CD4-positive, alpha-beta T cell (primary cell): Measurements from ENCODE around the gene ZNF487. TPM values are rescaled to one million over a fixed set of nuclear protein-coding genes. Genes with fewer than 3 reads are reported as not detected.
A peak's percentile ranks its signal among the peaks of the same experiment; 100 is the strongest.
"Not testable (repeated sequence)": the region's sequence is repeated elsewhere in the genome, so short reads cannot be mapped to it uniquely, and the experiment has no call there.

ENCODE experiments used
- ATAC-seq: fragments of 200-7000 bp; cut with Tn5 transposase; one replicate; pipeline ENCODE4 v1.10.0; 2022; ENCODE audit warnings: mild to moderate bottlenecking; ENCODE audit not compliant: poor library complexity
- CTCF ChIA-PET: fragments of 350-600 bp; sonication (Branson Sonifier 250); formaldehyde crosslinking; loops from one replicate; lab custom pipeline; 2021; ENCODE audit warnings: antibody characterized with exemption, inconsistent platforms; lab: Charles Lee
- POLR2A ChIA-PET: fragments of 350-600 bp; sonication (Branson Sonifier 250); formaldehyde crosslinking; loops from one replicate; lab custom pipeline; 2021; ENCODE audit warnings: antibody characterized with exemption, inconsistent platforms; lab: Charles Lee
- DNase-seq, 14 experiments: peaks; one replicate each; pipeline ENCODE4 v3.0.0-alpha.2; 2013 to 2020; ENCODE audit warnings: mixed read lengths in 2 of 14
- H3K27ac ChIP-seq, 2 donors: one replicate each; pipeline versions ENCODE4 v1.5.1 to v1.7.0; 2013; ENCODE audit warnings: low read length in 2 of 2, low read depth in 1 of 2, mild to moderate bottlenecking in 1 of 2
- H3K27me3 ChIP-seq, 2 experiments: 1 replicate in 1 of 2; 2 replicates in 1 of 2; pipeline versions ENCODE4 v1.6.1 to v1.7.0; 2013; ENCODE audit warnings: low read length in 2 of 2, control low read depth in 1 of 2, mild to moderate bottlenecking in 1 of 2, moderate library complexity in 1 of 2; ENCODE audit not compliant: insufficient read depth in 2 of 2, control insufficient read depth in 1 of 2
- H3K36me3 ChIP-seq: one replicate; pipeline ENCODE4 v1.6.1; 2013; ENCODE audit warnings: low read length, control low read depth; ENCODE audit not compliant: insufficient read depth
- H3K4me1 ChIP-seq: one replicate; pipeline ENCODE4 v1.6.1; 2013; ENCODE audit warnings: low read length, control low read depth; ENCODE audit not compliant: insufficient read depth
- H3K4me3 ChIP-seq: one replicate; pipeline ENCODE4 v1.5.1; 2013; ENCODE audit warnings: mild to moderate bottlenecking, low read length, moderate library complexity
- H3K9me3 ChIP-seq, 2 experiments: 1 replicate in 1 of 2; 2 replicates in 1 of 2; pipeline versions ENCODE4 v1.6.1 to v1.7.0; 2013; ENCODE audit warnings: low read length in 2 of 2, mild to moderate bottlenecking in 2 of 2, control low read depth in 1 of 2, moderate library complexity in 1 of 2; ENCODE audit not compliant: control insufficient read depth in 1 of 2, insufficient read depth in 1 of 2
- H3K27ac Mint-ChIP-seq: one replicate; pipeline ENCODE4 v1.8.0; 2020; ENCODE audit warnings: mixed read lengths
- H3K27me3 Mint-ChIP-seq: one replicate; pipeline ENCODE4 v1.8.0; 2021; ENCODE audit warnings: mixed read lengths
- H3K36me3 Mint-ChIP-seq: one replicate; pipeline ENCODE4 v1.8.0; 2021; ENCODE audit warnings: low read depth, mixed read lengths
- H3K4me1 Mint-ChIP-seq: one replicate; pipeline ENCODE4 v1.8.0; 2021; ENCODE audit warnings: low read depth, mixed read lengths
- H3K4me3 Mint-ChIP-seq: one replicate; pipeline ENCODE4 v1.8.0; 2020; ENCODE audit warnings: mild to moderate bottlenecking, mixed read lengths
- H3K9me3 Mint-ChIP-seq: one replicate; pipeline ENCODE4 v1.8.0; 2020; ENCODE audit warnings: mixed read lengths
- CTCF ChIP-seq: fragments of 200-600 bp; IDR thresholded peaks from one replicate; pipeline ENCODE4 v1.8.0; 2022; ENCODE audit warnings: antibody characterized with exemption, mild to moderate bottlenecking
- intact Hi-C, 2 experiments: fragments of 100-400 bp; cut with DNase I in 1 of 2; cut with micrococcal nuclease in 1 of 2; formaldehyde crosslinking; loops; one replicate each; pipeline versions ENCODE4 v1.15.1 to v1.9.0; 2023 to 2025; cut with DNase I, micrococcal nuclease
- total RNA-seq, 174 experiments: library from RNA in 2 of 174; stranded (reverse) in 2 of 174; gene quantifications; one replicate each; pipeline ENCODE4 v1.2.3 and lab custom pipeline; 2021 to 2026

The ZNF487 gene
- total RNA-seq, 2 experiments from 2014 or later = 7.5 to 8.5 TPM

- TF ChIP-seq CTCF = peak; percentile 30
- Mint-ChIP-seq H3K27me3 (no peaks in the 10 kb centered on the region), H3K9me3 (no peaks in the 10 kb centered on the region), H3K27ac (peak overlapping the region; percentile 92), H3K4me3 (peak overlapping the region; percentile 91), H3K36me3 (no peaks in the 10 kb centered on the region), H3K4me1 (peaks cover 39% of the 10 kb centered on the region)
- H3K27ac ChIP-seq = peak overlapping the region; percentile 85 to 92
- DNase-seq = peak; percentile 54 to 92 (median 72)
- ATAC-seq = peak; percentile 85
- H3K36me3 ChIP-seq = no peaks in the 10 kb centered on the region
- H3K9me3 ChIP-seq = no peaks in the 10 kb centered on the region
- ChIA-PET POLR2A (interaction anchor here (0.6 to 3.9 kb wide), 13 partner anchors 9 to 282 kb away, joined by 3 to 56 read pairs (median 4); partner anchors contain the start of genes HNRNPF and ZNF487), CTCF (interaction anchor here (1.5 kb wide), 1 partner anchor 17 kb away, joined by 3 read pairs; the partner anchor contains the start of gene ZNF487)
- H3K4me1 ChIP-seq = peaks cover 42% of the 10 kb centered on the region
- H3K27me3 ChIP-seq = no peaks in the 10 kb centered on the region
- peak overlapping the region; percentile 84 for H3K4me3 ChIP-seq
- intact Hi-C loops = loop anchor here (1.0 to 2.0 kb wide), 3 partner anchors 11 to 16 kb away; partner anchors contain the start of genes HNRNPF (in 1 of the 2) and ZNF487 (in 1 of the 2)
Observed at GRCh38 chr10:43420369-43421200, 16.3 kb upstream of the ZNF487 start.

GRCh38 chr10:43421201-43421507, 15.8 kb upstream of the ZNF487 start:
- no peaks in the 10 kb centered on the region for H3K36me3 Mint-ChIP-seq
- H3K4me1 Mint-ChIP-seq = peaks cover 39% of the 10 kb centered on the region
- ChIA-PET CTCF (interaction anchor here (1.5 kb wide), 1 partner anchor 16 kb away, joined by 3 read pairs; the partner anchor contains the start of gene ZNF487), POLR2A (interaction anchor here (0.6 to 3.9 kb wide), 11 partner anchors 11 to 128 kb away, joined by 3 to 56 read pairs (median 4); partner anchors contain the start of genes HNRNPF and ZNF487)
- H3K27ac Mint-ChIP-seq = peak overlapping the region; percentile 92
- H3K27me3 Mint-ChIP-seq = no peaks in the 10 kb centered on the region
- H3K27ac ChIP-seq = peak overlapping the region; percentile 85 to 92
- peak overlapping the region; percentile 91 for H3K4me3 Mint-ChIP-seq
- no peak for ATAC-seq
- H3K27me3 ChIP-seq = no peaks in the 10 kb centered on the region
- H3K9me3 Mint-ChIP-seq = no peaks in the 10 kb centered on the region
- H3K9me3 ChIP-seq = no peaks in the 10 kb centered on the region
- DNase-seq = no peak
- no peak for TF ChIP-seq CTCF
- intact Hi-C loops = loop anchor here in 1 of 2 experiments (2.0 kb wide), 1 partner anchor 16 kb away; the partner anchor contains the start of gene ZNF487
- H3K4me3 ChIP-seq = peak overlapping the region; percentile 84
- H3K4me1 ChIP-seq = peaks cover 46% of the 10 kb centered on the region
- no peaks in the 10 kb centered on the region for H3K36me3 ChIP-seq

DNA sequence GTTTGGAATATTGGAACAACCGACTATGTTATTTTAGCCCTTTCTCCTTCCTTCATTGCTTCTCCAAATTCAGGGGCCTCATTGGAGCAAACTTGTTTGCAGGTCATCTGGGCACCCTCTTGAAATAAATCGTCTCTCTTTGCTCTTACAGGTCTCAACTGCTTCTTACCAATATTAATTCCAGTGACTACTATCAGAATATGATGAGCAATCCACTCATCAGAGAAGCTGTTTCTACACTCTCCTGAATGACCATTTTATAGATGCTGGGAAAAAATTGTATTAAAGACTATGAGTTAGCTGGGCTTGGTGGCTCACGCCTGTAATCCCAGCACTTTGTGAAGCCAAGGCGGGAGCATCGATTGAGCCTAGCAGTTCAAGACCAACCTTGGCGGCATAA, 15.4 kb upstream of the ZNF487 start:
- peak overlapping the region; percentile 73 for H3K4me3 Mint-ChIP-seq
- ChIA-PET POLR2A (interaction anchor here (0.6 to 3.3 kb wide), 2 partner anchors 15 to 128 kb away, joined by 4 to 20 read pairs; partner anchors contain the start of gene ZNF487), CTCF (interaction anchor here (1.5 kb wide), 1 partner anchor 16 kb away, joined by 3 read pairs; the partner anchor contains the start of gene ZNF487)
- ATAC-seq (no peak), DNase-seq (no peak)
- H3K36me3 ChIP-seq = no peaks in the 10 kb centered on the region
- H3K36me3 Mint-ChIP-seq = no peaks in the 10 kb centered on the region
- no peaks in the 10 kb centered on the region for H3K9me3 Mint-ChIP-seq
- no peak overlapping the region for H3K4me3 ChIP-seq
- peaks cover 50% of the 10 kb centered on the region for H3K4me1 ChIP-seq
- H3K9me3 ChIP-seq = no peaks in the 10 kb centered on the region
- TF ChIP-seq CTCF = no peak
- no peaks in the 10 kb centered on the region for H3K27me3 ChIP-seq
- peak overlapping the region; percentile 92 for H3K27ac Mint-ChIP-seq
- H3K4me1 Mint-ChIP-seq = peaks cover 39% of the 10 kb centered on the region
- no peaks in the 10 kb centered on the region for H3K27me3 Mint-ChIP-seq
- intact Hi-C loops = loop anchor here in 1 of 2 experiments (2.0 kb wide), 1 partner anchor 15 kb away; the partner anchor contains the start of gene ZNF487
- peak overlapping the region; percentile 85 to 92 for H3K27ac ChIP-seq

DNA sequence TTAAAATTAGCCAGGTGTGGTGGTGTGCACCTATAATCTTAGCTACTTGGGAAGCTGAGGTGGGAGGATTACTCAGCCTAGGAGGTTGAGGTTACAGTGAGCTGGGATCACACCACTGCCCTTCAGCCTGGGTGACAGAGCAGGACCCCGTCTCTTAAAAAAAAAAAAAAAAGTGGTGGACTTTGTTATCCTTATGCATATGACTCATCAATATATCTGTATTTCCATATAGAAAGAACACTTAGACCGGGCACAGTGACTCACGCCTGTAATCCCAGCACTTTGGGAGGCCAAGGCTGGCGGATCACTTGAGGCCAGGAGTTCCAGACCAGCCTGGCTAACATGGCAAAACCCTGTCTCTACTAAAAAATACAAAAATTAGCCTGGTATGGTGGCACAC, 15.0 kb upstream of the ZNF487 start:
- H3K9me3 ChIP-seq, H3K36me3 Mint-ChIP-seq, ATAC-seq, DNase-seq, H3K27me3 Mint-ChIP-seq, H3K27ac ChIP-seq, CTCF ChIA-PET, H3K4me3 ChIP-seq, H3K36me3 ChIP-seq, H3K9me3 Mint-ChIP-seq, H3K27me3 ChIP-seq: not testable (repeated sequence)
- POLR2A ChIA-PET = interaction anchor here (0.6 to 3.3 kb wide), 2 partner anchors 15 to 127 kb away, joined by 4 to 20 read pairs; partner anchors contain the start of gene ZNF487
- intact Hi-C loops = loop anchor here in 1 of 2 experiments (2.0 kb wide), 1 partner anchor 15 kb away; the partner anchor contains the start of gene ZNF487
- H3K4me1 Mint-ChIP-seq = peaks cover 40% of the 10 kb centered on the region
- peak overlapping the region; percentile 92 for H3K27ac Mint-ChIP-seq
- peak overlapping the region; percentile 73 for H3K4me3 Mint-ChIP-seq
- peaks cover 54% of the 10 kb centered on the region for H3K4me1 ChIP-seq
